A673 (cell line): ENCODE results near the gene RTN4. TPM values are rescaled to one million over a fixed set of nuclear protein-coding genes. Genes with fewer than 3 reads are reported as not detected.

Source experiments
- BruUV-seq: library from RNA; stranded (reverse); fragments of 400-500 nt; replicated peaks from 2 replicates; lab custom pipeline; 2021; lab: Mats Ljungman, UMichigan
- CTCF ChIA-PET: fragments of 300-600 bp; sonication (Branson Sonifier 250); formaldehyde crosslinking; loops from one replicate; lab custom pipeline; 2022; ENCODE audit warnings: antibody characterized with exemption; lab: Charles Lee
- POLR2A ChIA-PET: fragments of 300-600 bp; sonication (Branson Sonifier 250); formaldehyde crosslinking; loops from one replicate; lab custom pipeline; 2022; ENCODE audit warnings: antibody characterized with exemption; ENCODE audit not compliant: low non-redundant PET; lab: Charles Lee
- DNase-seq: peaks from one replicate; pipeline ENCODE4 v3.0.0-alpha.2; 2015; ENCODE audit warnings: low spot score
- H3K27ac ChIP-seq: fragments of 200-600 bp; sonication (generic); 2 replicates; pipeline ENCODE4 v1.5.1; 2016; ENCODE audit warnings: mixed run types, low read depth, mild to moderate bottlenecking, mixed read lengths, antibody characterized with exemption, low read length; ENCODE audit not compliant: poor library complexity, severe bottlenecking
- H3K27me3 ChIP-seq: fragments of 200-600 bp; sonication (generic); replicated peaks from 2 replicates; pipeline ENCODE4 v1.6.1; 2017; ENCODE audit warnings: mixed run types, low read depth, mild to moderate bottlenecking, mixed read lengths, antibody characterized with exemption, low read length; ENCODE audit not compliant: insufficient read depth, poor library complexity
- H3K36me3 ChIP-seq: fragments of 200-600 bp; sonication (generic); 2 replicates; pipeline ENCODE4 v1.6.1; 2016; ENCODE audit warnings: mixed run types, mild to moderate bottlenecking, mixed read lengths, antibody characterized with exemption, low read length; ENCODE audit not compliant: insufficient read depth, poor library complexity, severe bottlenecking
- H3K4me1 ChIP-seq: fragments of 200-600 bp; sonication (generic); 2 replicates; pipeline ENCODE4 v1.6.1; 2017; ENCODE audit warnings: mixed run types, mild to moderate bottlenecking, mixed read lengths, antibody characterized with exemption, low read length; ENCODE audit not compliant: insufficient read depth, poor library complexity, severe bottlenecking
- H3K4me3 ChIP-seq: fragments of 200-600 bp; sonication (generic); 2 replicates; pipeline ENCODE4 v1.5.1; 2016; ENCODE audit warnings: low read depth, mixed run types, mild to moderate bottlenecking, mixed read lengths, low read length; ENCODE audit not compliant: poor library complexity, severe bottlenecking
- H3K9me3 ChIP-seq: fragments of 200-600 bp; sonication (generic); 2 replicates; pipeline ENCODE4 v1.6.1; 2016; ENCODE audit warnings: mixed run types, low read depth, mild to moderate bottlenecking, mixed read lengths, antibody characterized with exemption, low read length; ENCODE audit not compliant: poor library complexity, severe bottlenecking
- EZH2 ChIP-seq: fragments of 200-600 bp; sonication (generic); IDR thresholded peaks from 2 replicates; pipeline ENCODE4 v1.6.1; 2017; ENCODE audit warnings: borderline replicate concordance, low read depth, mild to moderate bottlenecking, mixed read lengths, antibody characterized with exemption, low read length; ENCODE audit not compliant: poor library complexity, severe bottlenecking
- intact Hi-C: fragments of 100-400 bp; cut with micrococcal nuclease; formaldehyde crosslinking; loops from one replicate; pipeline ENCODE4 v1.10.0; 2022; ENCODE audit not compliant: unreplicated experiment
- total RNA-seq: library from RNA; stranded (reverse); gene quantifications from 2 replicates; pipeline ENCODE4 v1.2.3, GENCODE V29; 2021
- TF ChIP-seq, protein P1 (sequence below): fragments of 300-800, 200-600 bp; sonication (generic); conservative IDR thresholded peaks from 2 replicates; pipeline ENCODE4 v1.5.1; 2017; ENCODE audit warnings: low read depth, mild to moderate bottlenecking, antibody characterized with exemption, low read length, moderate library complexity, mixed read lengths

Gene RTN4
- total RNA-seq, 1 experiment from 2014 or later = 275 TPM

DNA sequence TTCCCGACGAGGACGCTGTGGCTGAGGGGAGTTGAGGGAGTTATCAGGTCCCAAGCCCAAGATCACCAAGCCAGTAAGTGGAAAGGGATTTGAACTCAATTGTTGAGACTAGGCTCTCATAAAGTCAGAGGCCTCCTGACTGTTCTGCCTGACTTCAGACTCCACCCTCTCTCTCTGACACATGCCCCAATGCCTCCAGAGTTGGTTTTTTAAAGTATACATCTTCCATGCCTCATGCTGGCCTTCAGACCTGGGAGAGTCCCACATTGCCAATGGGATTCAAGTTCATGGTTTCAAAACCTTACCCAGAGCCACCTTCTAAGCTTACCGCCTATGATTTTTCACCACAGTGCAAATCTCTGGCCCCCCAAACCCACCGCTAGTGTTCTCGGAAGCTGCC lies 100.8 kb downstream of the RTN4 start:
- Histone ChIP-seq H3K27me3 (no peaks in the 10 kb centered on the region), H3K27ac (no peak overlapping the region), H3K36me3 (no peaks in the 10 kb centered on the region), H3K9me3 (no peaks in the 10 kb centered on the region), H3K4me1 (peaks cover 9% of the 10 kb centered on the region), H3K4me3 (no peak overlapping the region)
- no peak for DNase-seq
- ChIA-PET POLR2A (no interaction called here), CTCF (no interaction called here)
- intact Hi-C loops = no loop called here
- BruUV-seq = no TSS peak
- no peak for TF ChIP-seq EZH2
- TF ChIP-seq, protein P1, sequence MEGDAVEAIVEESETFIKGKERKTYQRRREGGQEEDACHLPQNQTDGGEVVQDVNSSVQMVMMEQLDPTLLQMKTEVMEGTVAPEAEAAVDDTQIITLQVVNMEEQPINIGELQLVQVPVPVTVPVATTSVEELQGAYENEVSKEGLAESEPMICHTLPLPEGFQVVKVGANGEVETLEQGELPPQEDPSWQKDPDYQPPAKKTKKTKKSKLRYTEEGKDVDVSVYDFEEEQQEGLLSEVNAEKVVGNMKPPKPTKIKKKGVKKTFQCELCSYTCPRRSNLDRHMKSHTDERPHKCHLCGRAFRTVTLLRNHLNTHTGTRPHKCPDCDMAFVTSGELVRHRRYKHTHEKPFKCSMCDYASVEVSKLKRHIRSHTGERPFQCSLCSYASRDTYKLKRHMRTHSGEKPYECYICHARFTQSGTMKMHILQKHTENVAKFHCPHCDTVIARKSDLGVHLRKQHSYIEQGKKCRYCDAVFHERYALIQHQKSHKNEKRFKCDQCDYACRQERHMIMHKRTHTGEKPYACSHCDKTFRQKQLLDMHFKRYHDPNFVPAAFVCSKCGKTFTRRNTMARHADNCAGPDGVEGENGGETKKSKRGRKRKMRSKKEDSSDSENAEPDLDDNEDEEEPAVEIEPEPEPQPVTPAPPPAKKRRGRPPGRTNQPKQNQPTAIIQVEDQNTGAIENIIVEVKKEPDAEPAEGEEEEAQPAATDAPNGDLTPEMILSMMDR = no peak

DNA sequence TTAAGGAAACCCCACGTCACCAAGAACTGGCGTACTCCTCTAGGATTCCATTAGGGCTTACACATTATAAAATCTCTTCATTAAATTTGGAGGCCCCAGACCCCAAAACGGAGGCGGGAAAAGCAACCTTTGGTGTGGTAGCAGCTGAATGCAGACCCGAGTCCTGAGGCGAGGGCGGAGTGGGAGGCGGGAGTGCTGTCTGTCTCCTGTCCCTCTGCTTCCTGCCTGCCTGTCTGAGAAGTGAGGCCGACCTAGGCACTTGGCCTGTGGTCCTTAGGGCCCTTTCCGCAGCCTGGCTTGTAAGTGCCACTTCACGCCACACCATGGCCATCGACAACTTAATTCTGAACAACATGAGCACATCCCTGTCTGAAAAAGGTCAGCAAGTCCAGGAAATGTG lies 102.1 kb downstream of the RTN4 start:
- Histone ChIP-seq H3K9me3 (no peaks in the 10 kb centered on the region), H3K4me3 (no peak overlapping the region), H3K4me1 (peaks cover 9% of the 10 kb centered on the region), H3K27me3 (no peaks in the 10 kb centered on the region), H3K36me3 (no peaks in the 10 kb centered on the region), H3K27ac (no peak overlapping the region)
- DNase-seq = no peak
- intact Hi-C loops = no loop called here
- ChIA-PET CTCF (no interaction called here), POLR2A (no interaction called here)
- BruUV-seq = no TSS peak
- no peak for TF ChIP-seq EZH2
- TF ChIP-seq, protein P1 = no peak

DNA sequence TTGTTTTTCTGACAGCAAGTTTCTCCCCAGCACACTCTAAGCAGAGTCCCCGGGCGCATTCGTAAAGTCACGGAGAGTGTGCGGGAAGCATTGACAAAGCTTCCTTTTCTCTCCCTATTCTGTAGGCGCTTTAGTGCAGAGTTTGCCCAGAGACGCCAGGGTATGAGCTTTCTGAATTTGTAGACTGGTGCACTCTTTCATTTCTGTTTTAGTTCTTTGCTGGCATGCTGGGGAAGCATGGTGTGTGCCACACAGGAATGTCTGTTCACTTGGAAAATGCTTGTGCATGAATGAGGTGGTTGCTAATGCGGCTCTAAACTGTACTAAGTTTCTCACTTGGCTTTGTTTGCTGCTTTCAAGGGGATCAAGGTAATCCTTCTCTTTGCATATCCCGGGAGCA lies 102.6 kb downstream of the RTN4 start:
- ChIA-PET CTCF (no interaction called here), POLR2A (no interaction called here)
- H3K4me3 ChIP-seq = no peak overlapping the region

More for the DNA sequence above, 102.6 kb downstream of the RTN4 start:
- no peaks in the 10 kb centered on the region for H3K27me3 ChIP-seq
- peaks cover 4% of the 10 kb centered on the region for H3K4me1 ChIP-seq
- H3K27ac ChIP-seq = no peak overlapping the region
- no peaks in the 10 kb centered on the region for H3K9me3 ChIP-seq
- no peak for TF ChIP-seq EZH2
- TF ChIP-seq, protein P1 = no peak
- intact Hi-C loops = no loop called here
- DNase-seq = no peak
- BruUV-seq = no TSS peak
- H3K36me3 ChIP-seq = no peaks in the 10 kb centered on the region
